Loucy (cell line): ENCODE data around the gene FGF14.

Source experiments
- H2AFZ ChIP-seq: fragments of 200-600 bp; sonication (generic); 2 replicates; pipeline ENCODE4 v1.6.0; 2016; ENCODE audit warnings: antibody characterized with exemption, mild to moderate bottlenecking, low read length, moderate library complexity
- H3F3A ChIP-seq: fragments of 200-600 bp; 2 replicates; pipeline ENCODE4 v1.6.0; 2016; ENCODE audit warnings: antibody characterized with exemption, low read depth, mild to moderate bottlenecking
- H3K27me3 ChIP-seq: fragments of 200-600 bp; sonication (generic); 2 replicates; pipeline ENCODE4 v1.6.1; 2014; ENCODE audit warnings: low read length, mild to moderate bottlenecking; ENCODE audit not compliant: insufficient read depth, poor library complexity, severe bottlenecking
- H3K36me3 ChIP-seq: fragments of 200-600 bp; sonication (generic); 2 replicates; pipeline ENCODE4 v1.6.1; 2016; ENCODE audit warnings: low read length; ENCODE audit not compliant: insufficient read depth
- H3K4me1 ChIP-seq: fragments of 200-600 bp; sonication (generic); 2 replicates; pipeline ENCODE4 v1.5.1; 2014; ENCODE audit warnings: low read length, mild to moderate bottlenecking; ENCODE audit not compliant: insufficient read depth, poor library complexity, severe bottlenecking
- H3K4me2 ChIP-seq: fragments of 200-600 bp; sonication (generic); 2 replicates; pipeline ENCODE4 v1.6.0; 2014; ENCODE audit warnings: antibody characterized with exemption, low read length, low read depth, mild to moderate bottlenecking; ENCODE audit not compliant: poor library complexity, severe bottlenecking
- H3K4me3 ChIP-seq: fragments of 200-600 bp; sonication (generic); 2 replicates; pipeline ENCODE4 v1.5.1; 2014; ENCODE audit warnings: low read length, mild to moderate bottlenecking, mixed read lengths; ENCODE audit not compliant: poor library complexity, severe bottlenecking
- H3K79me2 ChIP-seq: fragments of 200-600 bp; sonication (generic); 2 replicates; pipeline ENCODE4 v1.6.1; 2014; ENCODE audit warnings: low read length; ENCODE audit not compliant: insufficient read depth
- H3K9ac ChIP-seq: fragments of 200-600 bp; sonication (generic); 2 replicates; pipeline ENCODE4 v1.6.0; 2014; ENCODE audit warnings: mild to moderate bottlenecking, low read depth, low read length, moderate library complexity; ENCODE audit not compliant: poor library complexity, severe bottlenecking
- H3K9me2 ChIP-seq: fragments of 200-600 bp; sonication (generic); replicated peaks from 2 replicates; pipeline ENCODE4 v1.6.1; 2016; ENCODE audit warnings: low read depth, low read length, mixed read lengths
- H3K9me3 ChIP-seq: fragments of 200-600 bp; sonication (generic); 2 replicates; pipeline ENCODE4 v1.6.1; 2014; ENCODE audit warnings: mild to moderate bottlenecking, antibody characterized with exemption, low read length, low read depth; ENCODE audit not compliant: insufficient read depth
- H4K20me1 ChIP-seq: fragments of 200-600 bp; sonication (generic); 2 replicates; pipeline ENCODE4 v1.6.0; 2014; ENCODE audit warnings: antibody characterized with exemption, low read length, mild to moderate bottlenecking; ENCODE audit not compliant: insufficient read depth, poor library complexity, severe bottlenecking
- EZH2phosphoT487 ChIP-seq: fragments of 200-600 bp; IDR thresholded peaks from 2 replicates; pipeline ENCODE4 v1.6.1; 2018; ENCODE audit warnings: antibody characterized with exemption, mild to moderate bottlenecking, moderate library complexity, borderline replicate concordance
- TF ChIP-seq, protein P1 (sequence below): fragments of 200-600 bp; sonication (generic); conservative IDR thresholded peaks from 2 replicates; pipeline ENCODE4 v1.5.1; 2014; ENCODE audit warnings: mild to moderate bottlenecking, antibody characterized with exemption, low read length

The FGF14 gene

DNA sequence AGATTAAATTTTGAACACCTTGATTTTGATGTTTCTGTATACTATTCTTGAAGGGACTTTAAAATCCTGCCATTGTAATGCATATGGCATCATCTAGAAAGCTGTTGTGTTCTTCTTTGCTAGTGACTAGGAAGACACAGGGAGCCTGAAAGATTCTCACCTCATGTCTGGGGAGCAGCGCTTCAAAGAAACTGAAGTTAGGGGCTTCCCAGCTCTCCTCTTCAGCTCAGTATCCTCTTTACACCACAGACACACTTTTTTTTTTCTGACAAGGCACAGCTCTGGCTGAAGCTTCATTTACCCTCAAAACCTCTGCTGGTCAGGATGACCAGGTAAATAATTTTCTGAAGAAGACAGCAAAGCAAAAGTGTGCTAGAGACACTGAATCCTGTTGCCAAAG is 693.7 kb downstream of the FGF14 start:
- no peaks in the 10 kb centered on the region for H3K27me3 ChIP-seq
- no peaks in the 10 kb centered on the region for H3K9me2 ChIP-seq
- no peak overlapping the region for H3K4me3 ChIP-seq
- H3K36me3 ChIP-seq = no peaks in the 10 kb centered on the region
- H3K79me2 ChIP-seq = no peaks in the 10 kb centered on the region
- H2AFZ ChIP-seq = no peak overlapping the region
- no peak for TF ChIP-seq EZH2phosphoT487
- TF ChIP-seq, protein P1, sequence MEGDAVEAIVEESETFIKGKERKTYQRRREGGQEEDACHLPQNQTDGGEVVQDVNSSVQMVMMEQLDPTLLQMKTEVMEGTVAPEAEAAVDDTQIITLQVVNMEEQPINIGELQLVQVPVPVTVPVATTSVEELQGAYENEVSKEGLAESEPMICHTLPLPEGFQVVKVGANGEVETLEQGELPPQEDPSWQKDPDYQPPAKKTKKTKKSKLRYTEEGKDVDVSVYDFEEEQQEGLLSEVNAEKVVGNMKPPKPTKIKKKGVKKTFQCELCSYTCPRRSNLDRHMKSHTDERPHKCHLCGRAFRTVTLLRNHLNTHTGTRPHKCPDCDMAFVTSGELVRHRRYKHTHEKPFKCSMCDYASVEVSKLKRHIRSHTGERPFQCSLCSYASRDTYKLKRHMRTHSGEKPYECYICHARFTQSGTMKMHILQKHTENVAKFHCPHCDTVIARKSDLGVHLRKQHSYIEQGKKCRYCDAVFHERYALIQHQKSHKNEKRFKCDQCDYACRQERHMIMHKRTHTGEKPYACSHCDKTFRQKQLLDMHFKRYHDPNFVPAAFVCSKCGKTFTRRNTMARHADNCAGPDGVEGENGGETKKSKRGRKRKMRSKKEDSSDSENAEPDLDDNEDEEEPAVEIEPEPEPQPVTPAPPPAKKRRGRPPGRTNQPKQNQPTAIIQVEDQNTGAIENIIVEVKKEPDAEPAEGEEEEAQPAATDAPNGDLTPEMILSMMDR = no peak
- no peaks in the 10 kb centered on the region for H3K4me1 ChIP-seq
- no peaks in the 10 kb centered on the region for H3F3A ChIP-seq
- no peaks in the 10 kb centered on the region; the same call in 1 of the 2 replicates for H3K9me3 ChIP-seq
- H3K9ac ChIP-seq = no peak overlapping the region
- H3K4me2 ChIP-seq = no peak overlapping the region
- no peaks in the 10 kb centered on the region for H4K20me1 ChIP-seq

DNA sequence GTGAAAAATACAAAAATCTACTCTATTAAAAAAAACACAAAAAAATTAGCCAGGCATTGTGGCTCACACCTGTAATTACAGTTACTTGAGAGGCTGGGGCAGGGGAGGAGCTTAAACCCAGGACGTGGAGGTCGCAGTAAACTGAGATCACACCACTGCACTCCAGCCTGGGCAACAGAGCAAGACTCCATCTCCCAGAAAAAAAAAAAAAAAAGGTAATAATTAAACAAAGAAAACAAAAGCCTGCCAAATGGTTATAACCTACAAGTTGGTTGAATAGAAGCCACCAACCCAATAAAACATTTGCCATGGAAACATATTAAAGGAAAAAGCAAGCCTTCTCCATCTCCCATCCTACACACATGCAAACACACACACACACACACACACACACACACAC is 694.2 kb downstream of the FGF14 start:
- TF ChIP-seq, protein P1 = no peak
- TF ChIP-seq EZH2phosphoT487 = no peak
- Histone ChIP-seq H3K9ac (no peak overlapping the region), H3F3A (no peaks in the 10 kb centered on the region), H3K4me1 (no peaks in the 10 kb centered on the region), H3K4me2 (no peak overlapping the region), H3K4me3 (no peak overlapping the region), H4K20me1 (no peaks in the 10 kb centered on the region), H3K79me2 (no peaks in the 10 kb centered on the region), H3K9me3 (no peaks in the 10 kb centered on the region; the same call in 1 of the 2 replicates), H3K9me2 (no peaks in the 10 kb centered on the region), H2AFZ (no peak overlapping the region), H3K36me3 (no peaks in the 10 kb centered on the region), H3K27me3 (no peaks in the 10 kb centered on the region)

DNA sequence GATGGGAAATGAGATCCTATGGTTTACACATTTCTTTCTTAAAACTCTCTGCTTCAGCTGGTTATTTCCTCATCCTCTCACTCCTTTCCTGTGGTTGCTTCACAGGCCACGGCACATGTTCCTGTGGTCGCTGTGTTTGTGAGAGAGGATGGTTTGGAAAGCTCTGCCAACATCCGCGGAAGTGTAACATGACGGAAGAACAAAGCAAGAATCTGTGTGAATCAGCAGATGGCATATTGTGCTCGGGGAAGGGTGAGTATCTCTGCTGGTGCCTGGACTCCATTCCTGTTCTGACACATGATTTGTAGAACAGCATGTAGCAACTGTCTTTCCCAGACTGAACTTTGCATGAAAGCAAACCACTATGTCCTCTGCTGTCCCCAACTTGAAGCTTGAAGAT is 695.2 kb downstream of the FGF14 start:
- Histone ChIP-seq H3K9me2 (no peaks in the 10 kb centered on the region), H3K9ac (no peak overlapping the region), H3K4me1 (no peaks in the 10 kb centered on the region), H4K20me1 (no peaks in the 10 kb centered on the region), H2AFZ (0 out of 2 replicates have a peak overlapping the region, but pooled peaks have one; percentile 21), H3K4me2 (no peak overlapping the region), H3K4me3 (no peak overlapping the region), H3F3A (no peaks in the 10 kb centered on the region), H3K27me3 (no peaks in the 10 kb centered on the region), H3K36me3 (no peaks in the 10 kb centered on the region), H3K79me2 (no peaks in the 10 kb centered on the region), H3K9me3 (no peaks in the 10 kb centered on the region; the same call in 1 of the 2 replicates)
- TF ChIP-seq EZH2phosphoT487 = no peak
- TF ChIP-seq, protein P1 = no peak
